NCI-H187 treated with DMSO at 0.1 percent for 48 hours (cell line): Measurements from ENCODE around the gene LZIC.

Experiments
- DNase-seq: peaks from one replicate; lab custom pipeline; 2025; lab: John Stamatoyannopoulos, UW

Gene LZIC

GRCh38 chr1:9910423-9911178, 32.6 kb downstream of the LZIC start:
- peak; percentile 86 for DNase-seq

- DNase-seq, result no peak
Measured at GRCh38 chr1:9910076-9910422, 33.1 kb downstream of the LZIC start, which contains the start of gene CTNNBIP1. Gene CTNNBIP1 (minus strand): TSS chr1:9910269. CDS start chr1:9872064, 38,205 bp downstream.

- no peak for DNase-seq
Measured at GRCh38 chr1:9909234-9910046, 33.8 kb downstream of the LZIC start.

- DNase-seq, result no peak
Measured at GRCh38 chr1:9908871-9909233, 34.3 kb downstream of the LZIC start.

- no peak for DNase-seq
Measured at GRCh38 chr1:9907441-9907840, 35.8 kb downstream of the LZIC start.

GRCh38 chr1:9906466-9906865, 36.7 kb downstream of the LZIC start:
- no peak for DNase-seq

GRCh38 chr1:9905010-9905409, 38.2 kb downstream of the LZIC start:
- DNase-seq, result no peak

- no peak for DNase-seq
Measured at GRCh38 chr1:9904596-9904995, 38.6 kb downstream of the LZIC start.

GRCh38 chr1:9903801-9904527, 39.2 kb downstream of the LZIC start:
- DNase-seq, result no peak

GRCh38 chr1:9902060-9902452, 41.1 kb downstream of the LZIC start:
- no peak for DNase-seq

GRCh38 chr1:9901148-9902059, 41.8 kb downstream of the LZIC start:
- no peak for DNase-seq

GRCh38 chr1:9900142-9901043, 42.8 kb downstream of the LZIC start:
- peak; percentile 90 for DNase-seq

- DNase-seq, result no peak
Measured at GRCh38 chr1:9894115-9894514, 49.1 kb downstream of the LZIC start.

GRCh38 chr1:9892563-9893528, 50.3 kb downstream of the LZIC start:
- no peak for DNase-seq

- no peak for DNase-seq
Measured at GRCh38 chr1:9891207-9891606, 52.0 kb downstream of the LZIC start.

GRCh38 chr1:9890224-9890731, 52.9 kb downstream of the LZIC start:
- no peak for DNase-seq

GRCh38 chr1:9889411-9889810, 53.8 kb downstream of the LZIC start:
- DNase-seq, result no peak

- DNase-seq, result no peak
Measured at GRCh38 chr1:9888886-9889285, 54.3 kb downstream of the LZIC start.

GRCh38 chr1:9887070-9887469, 56.1 kb downstream of the LZIC start:
- no peak for DNase-seq
